A549 (cell line): ENCODE results near the gene MB21D2. TPM values are rescaled to one million over a fixed set of nuclear protein-coding genes. Genes with fewer than 3 reads are reported as not detected.

Experiments
- ATAC-seq, 2 experiments: fragments of 200-7000 bp in 1 of 2; fragments of >200 bp in 1 of 2; cut with Nextera tagmentation in 1 of 2; cut with Tn5 transposase in 1 of 2; 3 replicates each; pipeline versions ENCODE4 v1.8.0 to v1.9.1; 2018 to 2020; ENCODE audit warnings: mild to moderate bottlenecking in 1 of 2, moderate library complexity in 1 of 2
- CTCF ChIA-PET: fragments of 300-600 bp; sonication (Branson Sonifier 250); formaldehyde crosslinking; extraction: SDS; loops from one replicate; lab custom pipeline; 2021; ENCODE audit warnings: antibody characterized with exemption, inconsistent platforms; lab: Yijun Ruan, JAX
- POLR2A ChIA-PET: fragments of 350-600 bp; formaldehyde crosslinking; extraction: SDS; loops from one replicate; lab custom pipeline; 2021; ENCODE audit warnings: antibody characterized with exemption, inconsistent platforms; lab: Yijun Ruan, JAX
- DNase-seq, 2 experiments: peaks; one replicate each; pipeline versions ENCODE4 v3.0.0 to v3.0.0-alpha.2; 2011 to 2016; ENCODE audit warnings: low read depth in 1 of 2, low spot score in 1 of 2
- FAIRE-seq: peaks from 2 replicates; lab custom pipeline; 2011; peaks lifted over from hg19 to GRCh38; lab: Jason Lieb, UNC
- H3K27ac ChIP-seq, 2 experiments: fragments of >200 bp; sonication (Bioruptor Twin); formaldehyde crosslinking; 3 replicates each; pipeline ENCODE4 v1.5.1; 2016 to 2017
- H3K4me1 ChIP-seq: fragments of >200 bp; sonication (Bioruptor Twin); formaldehyde crosslinking; 3 replicates; pipeline ENCODE4 v1.6.1; 2016
- H3K4me2 ChIP-seq: fragments of >200 bp; sonication (Bioruptor Twin); formaldehyde crosslinking; 3 replicates; pipeline ENCODE4 v1.6.1; 2016
- H3K4me3 ChIP-seq: fragments of >200 bp; sonication (Bioruptor Twin); formaldehyde crosslinking; 3 replicates; pipeline ENCODE4 v1.5.1; 2016
- H3K9me3 ChIP-seq: fragments of >200 bp; sonication (Bioruptor Twin); formaldehyde crosslinking; 3 replicates; pipeline ENCODE4 v1.6.1; 2016
- BHLHE40 ChIP-seq: IDR thresholded peaks from 2 replicates; pipeline ENCODE4 v1.6.1; 2012; ENCODE audit warnings: low read depth, low read length, inconsistent platforms
- CBX8 ChIP-seq: fragments of 200-600 bp; sonication (generic); IDR thresholded peaks from 2 replicates; pipeline ENCODE4 v1.6.1; 2016
- CEBPB ChIP-seq, 2 experiments: fragments of >200 bp in 1 of 2; sonication (Bioruptor Twin) in 1 of 2; formaldehyde crosslinking in 1 of 2; IDR thresholded peaks; 2 replicates each; pipeline ENCODE4 v1.6.1; 2012 to 2016
- CHD2 ChIP-seq: fragments of 150-350 bp; IDR thresholded peaks from 2 replicates; pipeline ENCODE4 v1.6.1; 2014; ENCODE audit warnings: low read length; ENCODE audit not compliant: partially characterized antibody
- CHD4 ChIP-seq: fragments of 200-600 bp; sonication (generic); IDR thresholded peaks from 2 replicates; pipeline ENCODE4 v1.6.1; 2016; ENCODE audit warnings: antibody characterized with exemption, mild to moderate bottlenecking, borderline replicate concordance
- EHF ChIP-seq: fragments of 250-450 bp; sonication (Bioruptor Pico); IDR thresholded peaks from 2 replicates; pipeline ENCODE4 v1.5.0; 2020; ENCODE audit warnings: mild to moderate bottlenecking
- EHMT2 ChIP-seq: fragments of 200-600 bp; sonication (generic); IDR thresholded peaks from 2 replicates; pipeline ENCODE4 v1.6.1; 2016; ENCODE audit warnings: antibody characterized with exemption, low read depth, mild to moderate bottlenecking, moderate library complexity
- ESRRA ChIP-seq: fragments of 150-350 bp; IDR thresholded peaks from 2 replicates; pipeline ENCODE4 v1.6.1; 2014; ENCODE audit warnings: mild to moderate bottlenecking, low read length, borderline replicate concordance
- FOSB ChIP-seq: fragments of 250-450 bp; sonication (Bioruptor Pico); IDR thresholded peaks from 2 replicates; pipeline ENCODE4 v1.5.0; 2020; ENCODE audit warnings: mild to moderate bottlenecking, moderate library complexity
- FOSL2 ChIP-seq, 2 experiments: fragments of 450-650 bp in 1 of 2; fragments of >200 bp in 1 of 2; sonication (Bioruptor Twin) in 1 of 2; formaldehyde crosslinking; IDR thresholded peaks; 2 replicates each; pipeline versions ENCODE4 v1.5.0 to v1.6.1; 2016 to 2020; ENCODE audit warnings: mild to moderate bottlenecking in 1 of 2, moderate library complexity in 1 of 2
- HDAC2 ChIP-seq: fragments of 200-600 bp; sonication (generic); IDR thresholded peaks from 2 replicates; pipeline ENCODE4 v1.6.1; 2016
- HOXB13 ChIP-seq: fragments of 250-450 bp; sonication (Bioruptor Pico); IDR thresholded peaks from 2 replicates; pipeline ENCODE4 v1.5.0; 2020; ENCODE audit warnings: low read depth, mild to moderate bottlenecking, moderate library complexity
- JUN ChIP-seq, 2 experiments: fragments of >200 bp; sonication (Bioruptor Twin); formaldehyde crosslinking; IDR thresholded peaks; 2 replicates in 1 of 2; 3 replicates in 1 of 2; pipeline ENCODE4 v1.6.1; 2016 to 2017
- KDM1A ChIP-seq: fragments of 200-600 bp; sonication (generic); IDR thresholded peaks from 2 replicates; pipeline ENCODE4 v1.6.1; 2016; ENCODE audit warnings: low read depth, mild to moderate bottlenecking
- MYC ChIP-seq: IDR thresholded peaks from 2 replicates; pipeline ENCODE4 v1.6.1; 2012; ENCODE audit warnings: mild to moderate bottlenecking, inconsistent platforms, low read length, improper control_type of control experiment, borderline replicate concordance
- NFE2L2 ChIP-seq: fragments of 150-350 bp; conservative IDR thresholded peaks from 2 replicates; pipeline ENCODE4 v1.6.1; 2014; ENCODE audit warnings: low read length
- POLR2A ChIP-seq: IDR thresholded peaks from 2 replicates; pipeline ENCODE4 v1.6.1; 2012; ENCODE audit warnings: mild to moderate bottlenecking, low read length
- RAD21 ChIP-seq, 2 experiments: fragments of >200 bp in 1 of 2; sonication (Bioruptor Twin) in 1 of 2; formaldehyde crosslinking in 1 of 2; IDR thresholded peaks in 1 of 2; conservative IDR thresholded peaks in 1 of 2; 2 replicates in 1 of 2; 3 replicates in 1 of 2; pipeline ENCODE4 v1.6.1; 2012 to 2018; ENCODE audit warnings: inconsistent platforms in 1 of 2
- RCOR1 ChIP-seq: fragments of 150-350 bp; IDR thresholded peaks from 2 replicates; pipeline ENCODE4 v1.6.1; 2014; ENCODE audit warnings: antibody characterized with exemption, low read length, low read depth
- RNF2 ChIP-seq: fragments of 200-600 bp; sonication (generic); IDR thresholded peaks from 2 replicates; pipeline ENCODE4 v1.6.1; 2016; ENCODE audit warnings: low read depth, mild to moderate bottlenecking, antibody characterized with exemption, moderate library complexity, borderline replicate concordance
- SMC3 ChIP-seq: fragments of >200 bp; sonication (Bioruptor Twin); formaldehyde crosslinking; IDR thresholded peaks from 3 replicates; pipeline ENCODE4 v1.6.1; 2018; ENCODE audit warnings: inconsistent platforms
- SREBF2 ChIP-seq: fragments of 450-650 bp; IDR thresholded peaks from 2 replicates; pipeline ENCODE4 v1.6.1; 2014; ENCODE audit warnings: mild to moderate bottlenecking, moderate library complexity
- TFCP2L1 ChIP-seq: fragments of 250-450 bp; sonication (Bioruptor Pico); IDR thresholded peaks from 2 replicates; pipeline ENCODE4 v1.5.0; 2021; ENCODE audit warnings: mild to moderate bottlenecking
- ZC3H11A ChIP-seq: fragments of 450-650 bp; IDR thresholded peaks from 2 replicates; pipeline ENCODE4 v1.6.1; 2014; ENCODE audit warnings: antibody characterized with exemption, mild to moderate bottlenecking
- ZFP36 ChIP-seq: fragments of 450-650 bp; IDR thresholded peaks from 2 replicates; pipeline ENCODE4 v1.6.1; 2014; ENCODE audit warnings: borderline replicate concordance; ENCODE audit not compliant: partially characterized antibody
- WGBS: methylation state at CpG from one replicate; pipeline ENCODE4 v1.1.6; 2017; ENCODE audit errors: missing lambda C conversion rate; 5-methylcytosine and 5-hydroxymethylcytosine counted together
- polyA plus RNA-seq, 4 experiments: library from polyadenylated mRNA; depleted of rRNA in 3 of 4; stranded (reverse); fragments of >200 nt; fragmentation: RNase III in 1 of 4; extraction: RNeasy Plus Mini Kit Qiagen cat#74134 plus additional on column Dnase treatment in 1 of 4; gene quantifications; 2 replicates in 3 of 4; 3 replicates in 1 of 4; pipeline ENCODE4 v1.2.3, GENCODE V29; 2011 to 2017
- TF ChIP-seq, protein P1 (sequence below): IDR thresholded peaks from 2 replicates; pipeline ENCODE4 v1.6.1; 2012; ENCODE audit warnings: low read depth, borderline replicate concordance
- TF ChIP-seq, protein P2 (sequence below): fragments of 150-350 bp; IDR thresholded peaks from 2 replicates; pipeline ENCODE4 v1.6.1; 2014; ENCODE audit warnings: low read depth, mild to moderate bottlenecking, low read length
- TF ChIP-seq, protein P3 (sequence below): fragments of 250-450 bp; sonication (Bioruptor Pico); IDR thresholded peaks from 2 replicates; pipeline ENCODE4 v1.5.0; 2020; ENCODE audit warnings: low read depth, mild to moderate bottlenecking, moderate library complexity
- TF ChIP-seq, protein P4 (sequence below): IDR thresholded peaks from 2 replicates; pipeline ENCODE4 v1.6.1; 2012
- TF ChIP-seq, protein P5 (sequence below): fragments of >200 bp; sonication (Bioruptor Twin); formaldehyde crosslinking; IDR thresholded peaks from 2 replicates; pipeline ENCODE4 v1.6.1; 2016

The MB21D2 gene
- polyA plus RNA-seq, 2 of the 4 experiments (the other 2 are of a cell fraction) = 4.8 to 7.5 TPM

DNA sequence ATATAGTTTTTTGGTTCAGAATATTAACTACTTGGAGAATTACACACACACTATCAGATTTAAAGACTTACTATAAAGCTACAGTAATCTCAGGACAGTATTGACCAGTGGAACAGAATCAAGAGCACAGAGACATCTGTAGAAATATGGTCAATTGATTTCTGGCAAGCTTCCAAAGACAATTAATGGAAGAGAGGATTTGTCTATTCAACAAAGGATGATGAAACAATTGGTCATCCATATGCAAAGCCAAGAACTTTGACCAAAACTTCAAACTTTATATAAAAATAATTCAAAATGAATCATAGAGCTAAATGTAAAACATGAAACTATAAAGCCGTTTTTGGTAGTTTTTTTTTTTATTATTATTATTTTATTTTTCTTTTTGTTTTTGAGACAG lies 29.8 kb upstream of the MB21D2 start (continued):
- TF ChIP-seq TFCP2L1 (CRISPR knock-in tag) = no peak

DNA sequence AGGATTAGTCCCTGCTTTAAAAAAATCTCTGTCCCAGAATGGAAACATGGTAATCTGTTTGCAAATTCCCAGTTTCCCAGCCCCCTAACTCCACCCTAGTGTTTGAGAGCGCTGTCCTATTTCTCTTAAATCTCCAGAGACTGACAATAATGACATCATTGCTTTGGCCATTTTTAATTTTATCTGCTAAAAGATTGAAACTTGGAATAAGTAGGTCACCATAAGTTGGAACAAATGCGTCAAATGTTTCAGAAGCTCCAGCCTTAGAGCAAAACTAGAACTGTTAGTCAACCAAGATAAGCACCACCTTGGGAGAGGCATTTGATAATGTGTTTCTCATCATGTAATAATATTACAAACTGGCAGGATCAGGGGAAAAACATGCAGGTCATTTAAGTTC lies 25.7 kb upstream of the MB21D2 start:
- H3K4me2 ChIP-seq = no peak overlapping the region
- no peak overlapping the region for H3K27ac ChIP-seq
- no peak for DNase-seq
- H3K4me3 ChIP-seq = no peak overlapping the region
- H3K4me1 ChIP-seq = no peaks in the 10 kb centered on the region
- TF ChIP-seq FOSL2 (IDR thresholded peaks at IDR 0.05) = no peak
- TF ChIP-seq FOSL2 (CRISPR knock-in tag; IDR thresholded peaks at IDR 0.05) = no peak
- TF ChIP-seq SMC3 = no peak
- TF ChIP-seq CEBPB (IDR thresholded peaks at IDR 0.05) = no peak
- TF ChIP-seq HDAC2 = no peak
- no peak for TF ChIP-seq ZC3H11A
- TF ChIP-seq CHD2 = no peak
- no peak for TF ChIP-seq RNF2
- no peak for TF ChIP-seq BHLHE40
- TF ChIP-seq, protein P1, sequence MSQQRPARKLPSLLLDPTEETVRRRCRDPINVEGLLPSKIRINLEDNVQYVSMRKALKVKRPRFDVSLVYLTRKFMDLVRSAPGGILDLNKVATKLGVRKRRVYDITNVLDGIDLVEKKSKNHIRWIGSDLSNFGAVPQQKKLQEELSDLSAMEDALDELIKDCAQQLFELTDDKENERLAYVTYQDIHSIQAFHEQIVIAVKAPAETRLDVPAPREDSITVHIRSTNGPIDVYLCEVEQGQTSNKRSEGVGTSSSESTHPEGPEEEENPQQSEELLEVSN = no peak
- TF ChIP-seq RCOR1 = no peak
- TF ChIP-seq FOSB = no peak
- no peak for TF ChIP-seq CHD4
- TF ChIP-seq CBX8 = no peak
- no peak for TF ChIP-seq SREBF2
- TF ChIP-seq EHMT2 = no peak
- no peak for TF ChIP-seq EHF (CRISPR knock-in tag)
- TF ChIP-seq POLR2A = no peak
- TF ChIP-seq NFE2L2 = no peak
- no peaks in the 10 kb centered on the region for H3K9me3 ChIP-seq
- no peak for FAIRE-seq
- ATAC-seq = no peak
- ChIA-PET POLR2A (no interaction called here), CTCF (no interaction called here)
- WGBS = 100% methylated on average over 2 of the region's 2 CpGs

DNA sequence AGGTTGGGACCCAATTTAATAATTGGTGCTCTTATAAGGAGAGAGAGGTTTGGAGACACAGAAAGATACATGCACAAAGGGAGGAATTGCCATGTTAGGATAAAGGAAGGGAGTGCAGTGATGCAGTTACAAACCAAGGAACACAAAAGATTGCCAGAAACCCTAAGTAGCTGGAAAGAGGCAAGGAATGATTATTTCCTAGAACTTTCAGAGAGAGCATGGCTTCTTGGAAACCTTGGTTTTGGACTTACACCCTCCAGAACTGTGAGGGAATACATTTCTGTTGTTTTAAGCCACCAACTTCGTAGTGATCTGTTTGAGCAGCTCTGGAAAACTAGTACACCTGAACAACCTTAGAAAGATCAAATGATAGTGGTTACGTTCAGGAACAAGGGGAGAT lies 25.0 kb upstream of the MB21D2 start:
- FAIRE-seq (no peak), ATAC-seq (no peak), DNase-seq (no peak)
- H3K4me2 ChIP-seq = no peak overlapping the region
- H3K4me1 ChIP-seq = no peaks in the 10 kb centered on the region
- 49% methylated on average over 2 of the region's 2 CpGs for WGBS
- no peaks in the 10 kb centered on the region for H3K9me3 ChIP-seq
- H3K4me3 ChIP-seq = no peak overlapping the region
- TF ChIP-seq, protein P2, sequence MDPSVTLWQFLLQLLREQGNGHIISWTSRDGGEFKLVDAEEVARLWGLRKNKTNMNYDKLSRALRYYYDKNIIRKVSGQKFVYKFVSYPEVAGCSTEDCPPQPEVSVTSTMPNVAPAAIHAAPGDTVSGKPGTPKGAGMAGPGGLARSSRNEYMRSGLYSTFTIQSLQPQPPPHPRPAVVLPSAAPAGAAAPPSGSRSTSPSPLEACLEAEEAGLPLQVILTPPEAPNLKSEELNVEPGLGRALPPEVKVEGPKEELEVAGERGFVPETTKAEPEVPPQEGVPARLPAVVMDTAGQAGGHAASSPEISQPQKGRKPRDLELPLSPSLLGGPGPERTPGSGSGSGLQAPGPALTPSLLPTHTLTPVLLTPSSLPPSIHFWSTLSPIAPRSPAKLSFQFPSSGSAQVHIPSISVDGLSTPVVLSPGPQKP = no peak
- TF ChIP-seq RAD21 (conservative IDR thresholded peaks at IDR 0.05 in 1 of 2, IDR thresholded peaks at IDR 0.05 in 1 of 2) (no peak), BHLHE40 (no peak), RNF2 (no peak), CBX8 (no peak), KDM1A (no peak), CHD4 (no peak), ESRRA (no peak), HOXB13 (CRISPR knock-in tag) (no peak), JUN (IDR thresholded peaks at IDR 0.05) (no peak), MYC (no peak), CEBPB (IDR thresholded peaks at IDR 0.05) (no peak), EHF (CRISPR knock-in tag) (no peak), ZFP36 (no peak), FOSL2 (IDR thresholded peaks at IDR 0.05) (no peak), FOSL2 (CRISPR knock-in tag; IDR thresholded peaks at IDR 0.05) (no peak)
- TF ChIP-seq, protein P3, sequence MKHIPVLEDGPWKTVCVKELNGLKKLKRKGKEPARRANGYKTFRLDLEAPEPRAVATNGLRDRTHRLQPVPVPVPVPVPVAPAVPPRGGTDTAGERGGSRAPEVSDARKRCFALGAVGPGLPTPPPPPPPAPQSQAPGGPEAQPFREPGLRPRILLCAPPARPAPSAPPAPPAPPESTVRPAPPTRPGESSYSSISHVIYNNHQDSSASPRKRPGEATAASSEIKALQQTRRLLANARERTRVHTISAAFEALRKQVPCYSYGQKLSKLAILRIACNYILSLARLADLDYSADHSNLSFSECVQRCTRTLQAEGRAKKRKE (CRISPR knock-in tag) = no peak
- TF ChIP-seq, protein P4, sequence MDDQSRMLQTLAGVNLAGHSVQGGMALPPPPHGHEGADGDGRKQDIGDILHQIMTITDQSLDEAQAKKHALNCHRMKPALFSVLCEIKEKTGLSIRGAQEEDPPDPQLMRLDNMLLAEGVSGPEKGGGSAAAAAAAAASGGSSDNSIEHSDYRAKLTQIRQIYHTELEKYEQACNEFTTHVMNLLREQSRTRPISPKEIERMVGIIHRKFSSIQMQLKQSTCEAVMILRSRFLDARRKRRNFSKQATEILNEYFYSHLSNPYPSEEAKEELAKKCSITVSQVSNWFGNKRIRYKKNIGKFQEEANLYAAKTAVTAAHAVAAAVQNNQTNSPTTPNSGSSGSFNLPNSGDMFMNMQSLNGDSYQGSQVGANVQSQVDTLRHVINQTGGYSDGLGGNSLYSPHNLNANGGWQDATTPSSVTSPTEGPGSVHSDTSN = no peak
- TF ChIP-seq, protein P5, sequence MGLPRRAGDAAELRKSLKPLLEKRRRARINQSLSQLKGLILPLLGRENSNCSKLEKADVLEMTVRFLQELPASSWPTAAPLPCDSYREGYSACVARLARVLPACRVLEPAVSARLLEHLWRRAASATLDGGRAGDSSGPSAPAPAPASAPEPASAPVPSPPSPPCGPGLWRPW = no peak
- ChIA-PET POLR2A (no interaction called here), CTCF (no interaction called here)
- H3K27ac ChIP-seq = no peak overlapping the region
